HEK293T (cell line): ENCODE data around the gene TRPC3.

Source experiments
- CTCF ChIA-PET: fragments of 350-600 bp; formaldehyde crosslinking; extraction: SDS; loops from one replicate; lab custom pipeline; 2021; ENCODE audit warnings: antibody characterized with exemption, inconsistent platforms; lab: Yijun Ruan, JAX
- POLR2A ChIA-PET: fragments of 350-600 bp; formaldehyde crosslinking; extraction: SDS; loops from one replicate; lab custom pipeline; 2020; ENCODE audit warnings: antibody characterized with exemption, inconsistent platforms; lab: Yijun Ruan, JAX
- DNase-seq: peaks from one replicate; pipeline ENCODE4 v3.0.0; 2012; ENCODE audit warnings: mixed read lengths; ENCODE audit errors: extremely low spot score
- ARNT ChIP-seq: fragments of 450-650 bp; IDR thresholded peaks from 2 replicates; pipeline ENCODE4 v1.6.1; 2017; ENCODE audit warnings: mild to moderate bottlenecking
- BHLHE40 ChIP-seq: fragments of 450-650 bp; IDR thresholded peaks from 2 replicates; pipeline ENCODE4 v1.6.1; 2016; ENCODE audit warnings: mild to moderate bottlenecking, moderate library complexity, borderline replicate concordance
- CTBP1 ChIP-seq: fragments of 450-650 bp; IDR thresholded peaks from 2 replicates; pipeline ENCODE4 v1.6.1; 2016; ENCODE audit warnings: borderline replicate concordance
- ELF4 ChIP-seq: fragments of 450-650 bp; IDR thresholded peaks from 2 replicates; pipeline ENCODE4 v1.6.1; 2017; ENCODE audit warnings: antibody characterized with exemption
- FOXA1 ChIP-seq: fragments of 450-650 bp; IDR thresholded peaks from 2 replicates; pipeline ENCODE4 v1.6.1; 2016; ENCODE audit warnings: mild to moderate bottlenecking
- FOXK2 ChIP-seq: fragments of 450-650 bp; IDR thresholded peaks from 2 replicates; pipeline ENCODE4 v1.6.1; 2016; ENCODE audit warnings: mild to moderate bottlenecking
- FOXM1 ChIP-seq: fragments of 450-650 bp; IDR thresholded peaks from 2 replicates; pipeline ENCODE4 v1.6.1; 2017; ENCODE audit warnings: mild to moderate bottlenecking, borderline replicate concordance
- HDGF ChIP-seq: fragments of 450-650 bp; IDR thresholded peaks from 2 replicates; pipeline ENCODE4 v1.6.1; 2017; ENCODE audit warnings: antibody characterized with exemption, borderline replicate concordance
- L3MBTL2 ChIP-seq: fragments of 450-650 bp; conservative IDR thresholded peaks from 2 replicates; pipeline ENCODE4 v1.6.1; 2016; ENCODE audit warnings: mild to moderate bottlenecking
- LEF1 ChIP-seq: fragments of 450-650 bp; IDR thresholded peaks from 2 replicates; pipeline ENCODE4 v1.6.1; 2017; ENCODE audit warnings: mild to moderate bottlenecking, borderline replicate concordance
- NFRKB ChIP-seq: fragments of 450-650 bp; IDR thresholded peaks from 2 replicates; pipeline ENCODE4 v1.6.1; 2016; ENCODE audit warnings: mild to moderate bottlenecking, moderate library complexity
- PKNOX1 ChIP-seq: fragments of 450-650 bp; IDR thresholded peaks from 2 replicates; pipeline ENCODE4 v1.6.1; 2016
- SP1 ChIP-seq: fragments of 450-650 bp; IDR thresholded peaks from 2 replicates; pipeline ENCODE4 v1.6.1; 2017
- SUZ12 ChIP-seq: fragments of 450-650 bp; IDR thresholded peaks from 2 replicates; pipeline ENCODE4 v1.6.1; 2016; ENCODE audit warnings: mild to moderate bottlenecking
- TARDBP ChIP-seq: fragments of 450-650 bp; IDR thresholded peaks from 2 replicates; pipeline ENCODE4 v1.6.1; 2016
- ZNF384 ChIP-seq: fragments of 450-650 bp; IDR thresholded peaks from 2 replicates; pipeline ENCODE4 v1.6.1; 2016

TRPC3 gene

GRCh38 chr4:121951521-121952110 lies at the start of gene TRPC3:
Gene TRPC3 (minus strand): TSS chr4:121952060. CDS start chr4:121951680, 380 bp downstream.
- ChIA-PET CTCF (no interaction called here), POLR2A (no interaction called here)
- TF ChIP-seq ZNF384 (no peak), L3MBTL2 (peak; percentile 84)
- DNase-seq, result peak; percentile 46

GRCh38 chr4:122000849-122001248 lies 49.0 kb upstream of the TRPC3 start:
- no peak for DNase-seq
- TF ChIP-seq SUZ12, result no peak
- no peak for TF ChIP-seq BHLHE40
- TF ChIP-seq FOXA1, result no peak
- TF ChIP-seq FOXK2, result no peak
- POLR2A ChIA-PET, result no interaction called here
- CTCF ChIA-PET, result no interaction called here

- ChIA-PET POLR2A (no interaction called here), CTCF (interaction anchor here (0.8 kb wide), 1 partner anchor 9 kb away, joined by 3 read pairs; no protein-coding TSS in a partner anchor)
- TF ChIP-seq CTBP1 (no peak), TARDBP (no peak), FOXK2 (no peak), ARNT (no peak), PKNOX1 (no peak), ELF4 (no peak), NFRKB (no peak), FOXA1 (no peak)
- DNase-seq, result no peak
These were observed 46.2 kb upstream of the TRPC3 start for GRCh38 chr4:121998024-121998423.

- POLR2A ChIA-PET, result no interaction called here
- CTCF ChIA-PET, result no interaction called here
- DNase-seq, result no peak
- TF ChIP-seq FOXM1 (no peak), NFRKB (no peak), BHLHE40 (no peak), ZNF384 (no peak), TARDBP (no peak), PKNOX1 (no peak), LEF1 (no peak), SUZ12 (no peak), FOXK2 (no peak), ARNT (no peak), ELF4 (no peak), SP1 (no peak), FOXA1 (no peak), HDGF (no peak), L3MBTL2 (no peak), CTBP1 (no peak)
These were observed 44.1 kb upstream of the TRPC3 start for GRCh38 chr4:121995790-121996537.

- no peak for DNase-seq
- no peak for TF ChIP-seq SP1
- no peak for TF ChIP-seq FOXM1
- TF ChIP-seq NFRKB, result no peak
- no peak for TF ChIP-seq BHLHE40
- TF ChIP-seq L3MBTL2, result no peak
- no peak for TF ChIP-seq SUZ12
- no peak for TF ChIP-seq HDGF
- POLR2A ChIA-PET, result no interaction called here
- CTCF ChIA-PET, result no interaction called here
These were observed 40.1 kb upstream of the TRPC3 start for GRCh38 chr4:121991968-121992367.

GRCh38 chr4:121990489-121990888 lies 38.6 kb upstream of the TRPC3 start:
- ChIA-PET CTCF (no interaction called here), POLR2A (no interaction called here)
- DNase-seq, result no peak
- no peak for TF ChIP-seq HDGF
- no peak for TF ChIP-seq NFRKB
- no peak for TF ChIP-seq SUZ12
- TF ChIP-seq ZNF384, result no peak
- no peak for TF ChIP-seq FOXM1
- no peak for TF ChIP-seq FOXK2
- TF ChIP-seq FOXA1, result no peak
- TF ChIP-seq SP1, result no peak
- TF ChIP-seq L3MBTL2, result no peak
- no peak for TF ChIP-seq PKNOX1
- no peak for TF ChIP-seq ARNT
- no peak for TF ChIP-seq BHLHE40
- TF ChIP-seq TARDBP, result no peak
- TF ChIP-seq CTBP1, result no peak
- no peak for TF ChIP-seq LEF1
- TF ChIP-seq ELF4, result no peak
